Spleen (tissue), 11 donors: Measurements from ENCODE around the gene NSL1. TPM values are rescaled to one million over a fixed set of nuclear protein-coding genes. Genes with fewer than 3 reads are reported as not detected.

ENCODE experiments used
- DNase-seq: peaks from one replicate; pipeline ENCODE4 v3.0.0-alpha.2; 2020
- H3K27ac ChIP-seq, 8 donors: fragments of 200-600 bp; sonication (generic) in 7 of 8; 1 replicate in 4 of 8; 2 replicates in 4 of 8; pipeline versions ENCODE4 v1.5.0 to v1.8.0; 2016 to 2021; ENCODE audit warnings: inconsistent platforms in 4 of 8, mild to moderate bottlenecking in 4 of 8, moderate library complexity in 1 of 8
- H3K27me3 ChIP-seq, 7 donors: fragments of 200-600 bp; sonication (generic) in 6 of 7; replicated peaks in 1 of 7; 1 replicate in 4 of 7; 2 replicates in 3 of 7; pipeline versions ENCODE4 v1.5.0 to v1.8.0; 2016 to 2021; ENCODE audit warnings: inconsistent platforms in 3 of 7, mild to moderate bottlenecking in 1 of 7
- H3K36me3 ChIP-seq, 6 donors: fragments of 200-600 bp; sonication (generic) in 5 of 6; 1 replicate in 4 of 6; 2 replicates in 2 of 6; pipeline versions ENCODE4 v1.5.0 to v1.8.0; 2016 to 2021; ENCODE audit warnings: inconsistent platforms in 2 of 6
- H3K4me1 ChIP-seq, 6 donors: fragments of 200-600 bp; sonication (generic) in 5 of 6; 1 replicate in 3 of 6; 2 replicates in 3 of 6; pipeline versions ENCODE4 v1.5.0 to v1.8.0; 2016 to 2021; ENCODE audit warnings: inconsistent platforms in 3 of 6
- H3K4me3 ChIP-seq, 8 donors: fragments of 200-600 bp; sonication (generic) in 7 of 8; 1 replicate in 4 of 8; 2 replicates in 4 of 8; pipeline versions ENCODE4 v1.5.0 to v1.8.0; 2016 to 2021; ENCODE audit warnings: inconsistent platforms in 4 of 8, mild to moderate bottlenecking in 4 of 8, moderate library complexity in 2 of 8
- H3K9me3 ChIP-seq, 8 donors: fragments of 200-600 bp; sonication (generic) in 7 of 8; 1 replicate in 4 of 8; 2 replicates in 4 of 8; pipeline versions ENCODE4 v1.5.0 to v1.8.0; 2016 to 2021; ENCODE audit warnings: inconsistent platforms in 4 of 8
- CTCF ChIP-seq, 11 experiments: fragments of 200-600 bp in 7 of 11; fragments of 450-650 bp in 4 of 11; sonication (generic) in 4 of 11; IDR thresholded peaks in 8 of 11; conservative IDR thresholded peaks in 3 of 11; 1 replicate in 7 of 11; 2 replicates in 4 of 11; pipeline versions ENCODE4 v1.4.0 to v1.8.0; 2016 to 2021; ENCODE audit warnings: antibody characterized with exemption in 11 of 11, inconsistent platforms in 4 of 11, mild to moderate bottlenecking in 1 of 11
- POLR2A ChIP-seq, 3 donors: fragments of 450-650 bp; IDR thresholded peaks; one replicate each; pipeline ENCODE4 v1.5.1; 2017; ENCODE audit warnings: antibody characterized with exemption in 3 of 3, mild to moderate bottlenecking in 1 of 3
- POLR2AphosphoS5 ChIP-seq, 3 donors: sonication (generic); formaldehyde crosslinking; IDR thresholded peaks; one replicate each; pipeline ENCODE4 v1.5.1; 2017; ENCODE audit warnings: antibody characterized with exemption in 3 of 3
- WGBS, 5 donors: extraction: QIAGEN DNeasy Blood & Tissue Kit in 3 of 5; methylation state at CpG; one replicate each; pipeline versions ENCODE4 v1.1.5 to v1.1.7; 2013 to 2018; 5-methylcytosine and 5-hydroxymethylcytosine counted together
- intact Hi-C: fragments of 100-400 bp; cut with DNase I; formaldehyde crosslinking; loops from one replicate; pipeline ENCODE4 v1.15.0; 2023; ENCODE audit warnings: low total_unique reads
- polyA plus RNA-seq, 3 donors: library from polyadenylated mRNA; stranded (reverse); fragments of 200-250 nt; gene quantifications; one replicate each; pipeline ENCODE4 v1.2.1, GENCODE V29; 2013
- total RNA-seq, 7 donors: library from RNA; depleted of rRNA in 3 of 7; stranded (reverse); fragments of >200 nt in 3 of 7; fragmentation: NEBNext Ultra II Directional in 4 of 7; extraction: Animal tissue kit (Norgen Biotek cat#: 25700) in 4 of 7; gene quantifications; one replicate each; pipeline versions ENCODE4 v1.1.0 to v1.2.1, GENCODE V29; 2016 to 2021
- donor health status: healthy with polysubstance abuse.
- donor health status: DM: no; HTN: no; CAD: no; lungs with moderate emphysema.
- donor health status: DM: no; HTN: no; CAD: no.
- donor health status: Bipolar disorder and iron deficiency.
- donor health status: healthy.
- donor health status: DM: no; HTN: no; CAD: no.
- donor health status: DM: yes; HTN: yes; CAD: no.

Gene NSL1
- total and polyA plus RNA-seq, 10 donors: 16.4 to 92.3 (median 38.2) TPM

- intact Hi-C loops: no loop called here
- 81 to 93% (median 83%) methylated on average over 1 of the region's 1 CpG for WGBS, 5 donors
- H3K27me3 ChIP-seq: no peaks in the 10 kb centered on the region
- H3K9me3 ChIP-seq: peaks cover 0 to 5% (median 0%) of the 10 kb centered on the region in 8 donors
- H3K36me3 ChIP-seq: peaks cover 0 to 53% (median 0%) of the 10 kb centered on the region in 6 donors
- no peaks in the 10 kb centered on the region for H3K4me1 ChIP-seq
- H3K4me3 ChIP-seq: no peak overlapping the region
- TF ChIP-seq CTCF (IDR thresholded peaks at IDR 0.05 in 8 of 11, conservative IDR thresholded peaks at IDR 0.05 in 3 of 11): no peak
- no peak for TF ChIP-seq POLR2A (IDR thresholded peaks at IDR 0.05)
- TF ChIP-seq POLR2AphosphoS5 (IDR thresholded peaks at IDR 0.05): no peak
- no peak overlapping the region for H3K27ac ChIP-seq
- no peak for DNase-seq
Observed at GRCh38 chr1:212738330-212738729, 53.2 kb downstream of the NSL1 start.

DNA sequence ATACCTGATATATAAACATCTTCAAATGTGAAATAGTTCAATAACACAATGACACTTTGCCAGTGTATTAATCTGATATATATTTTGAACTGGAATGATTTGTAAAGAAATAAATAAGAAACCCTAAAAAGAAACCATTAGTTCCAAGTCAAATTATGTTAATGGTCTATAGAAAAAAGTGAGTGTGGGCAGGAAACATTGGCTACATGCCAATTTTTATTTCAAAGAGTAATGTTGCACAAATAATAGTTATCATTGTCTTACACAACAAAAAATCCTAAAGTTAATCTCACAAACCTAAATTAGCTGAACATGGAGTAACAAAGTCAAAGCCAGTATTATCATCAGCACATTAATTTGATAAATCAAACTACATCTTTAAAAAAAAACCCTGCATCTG lies 54.0 kb downstream of the NSL1 start:
- no peak for DNase-seq
- peaks cover 0 to 5% (median 0%) of the 10 kb centered on the region in 8 donors for H3K9me3 ChIP-seq
- intact Hi-C loops: no loop called here
- peaks cover 0 to 60% (median 0%) of the 10 kb centered on the region in 6 donors for H3K36me3 ChIP-seq
- H3K4me3 ChIP-seq: no peak overlapping the region
- TF ChIP-seq CTCF (IDR thresholded peaks at IDR 0.05 in 8 of 11, conservative IDR thresholded peaks at IDR 0.05 in 3 of 11): no peak
- no peak for TF ChIP-seq POLR2AphosphoS5 (IDR thresholded peaks at IDR 0.05)
- no peak for TF ChIP-seq POLR2A (IDR thresholded peaks at IDR 0.05)
- no peak overlapping the region for H3K27ac ChIP-seq
- no peaks in the 10 kb centered on the region for H3K4me1 ChIP-seq
- no peaks in the 10 kb centered on the region for H3K27me3 ChIP-seq

- Histone ChIP-seq H3K9me3 (no peaks in the 10 kb centered on the region), H3K27me3 (no peaks in the 10 kb centered on the region), H3K4me3 (no peak overlapping the region), H3K36me3 (peaks cover 0 to 46% (median 0%) of the 10 kb centered on the region in 6 donors), H3K4me1 (no peaks in the 10 kb centered on the region), H3K27ac (no peak overlapping the region)
- WGBS, 5 donors: 96 to 98% (median 97%) methylated on average over 8 of the region's 8 CpGs
- TF ChIP-seq CTCF (IDR thresholded peaks at IDR 0.05 in 8 of 11, conservative IDR thresholded peaks at IDR 0.05 in 3 of 11): no peak
- TF ChIP-seq POLR2AphosphoS5 (IDR thresholded peaks at IDR 0.05): no peak
- no peak for TF ChIP-seq POLR2A (IDR thresholded peaks at IDR 0.05)
- no peak for DNase-seq
- intact Hi-C loops: no loop called here
Observed at GRCh38 chr1:212733109-212733508, 58.5 kb downstream of the NSL1 start.

- Histone ChIP-seq H3K4me3 (no peak overlapping the region), H3K9me3 (no peaks in the 10 kb centered on the region), H3K27ac (no peak overlapping the region), H3K4me1 (no peaks in the 10 kb centered on the region), H3K27me3 (no peaks in the 10 kb centered on the region), H3K36me3 (peaks cover 0 to 49% (median 0%) of the 10 kb centered on the region in 6 donors)
- no peak for DNase-seq
- WGBS, 5 donors: 82 to 97% (median 88%) methylated on average over 1 of the region's 1 CpG
- intact Hi-C loops: no loop called here
- TF ChIP-seq CTCF (IDR thresholded peaks at IDR 0.05 in 8 of 11, conservative IDR thresholded peaks at IDR 0.05 in 3 of 11) (no peak), POLR2AphosphoS5 (IDR thresholded peaks at IDR 0.05) (no peak), POLR2A (IDR thresholded peaks at IDR 0.05) (no peak)
Observed at GRCh38 chr1:212731630-212732029, 59.9 kb downstream of the NSL1 start.
